AG04449 (cell line): ENCODE data around the gene MPL.
A peak's percentile ranks its signal among the peaks of the same experiment; 100 is the strongest.

Experiments
- CTCF ChIA-PET: fragments of 350-600 bp; formaldehyde crosslinking; extraction: SDS; loops from one replicate; lab custom pipeline; 2021; ENCODE audit warnings: antibody characterized with exemption; lab: Yijun Ruan, JAX
- POLR2A ChIA-PET: fragments of 400-600, 350-600 bp; formaldehyde crosslinking; extraction: SDS; loops from one replicate; lab custom pipeline; 2020; ENCODE audit warnings: antibody characterized with exemption, inconsistent platforms; lab: Yijun Ruan, JAX
- DNase-seq: peaks from one replicate; pipeline ENCODE4 v3.0.0-alpha.2; 2010; ENCODE audit warnings: low read depth, low spot score
- H3K4me3 ChIP-seq: 2 replicates; pipeline ENCODE4 v1.5.1; 2011; ENCODE audit warnings: low read depth, mild to moderate bottlenecking, control low read depth, low read length
- CTCF ChIP-seq: IDR thresholded peaks from one replicate; pipeline ENCODE4 v1.5.1; 2011; ENCODE audit warnings: mild to moderate bottlenecking, moderate library complexity, low read length, control low read depth, inconsistent platforms; ENCODE audit not compliant: insufficient read depth; ENCODE audit errors: missing control alignments

The MPL gene

GRCh38 chr1:43352351-43352705 lies 14.7 kb downstream of the MPL start:
- POLR2A ChIA-PET = no interaction called here
- TF ChIP-seq CTCF = no peak
- DNase-seq = no peak
- CTCF ChIA-PET = interaction anchor here (0.8 kb wide), 1 partner anchor 125 kb away, joined by 3 read pairs; no protein-coding TSS in a partner anchor
- no peak overlapping the region for H3K4me3 ChIP-seq

- no peak for TF ChIP-seq CTCF
- ChIA-PET CTCF (interaction anchor here (0.8 to 1.4 kb wide), 2 partner anchors 13 to 126 kb away, joined by 3 read pairs; no protein-coding TSS in a partner anchor), POLR2A (no interaction called here)
- no peak overlapping the region for H3K4me3 ChIP-seq
- no peak for DNase-seq
Observed at GRCh38 chr1:43352881-43353280, 15.3 kb downstream of the MPL start.

GRCh38 chr1:43354471-43354870 lies 16.9 kb downstream of the MPL start:
- no peak for TF ChIP-seq CTCF
- no peak for DNase-seq
- POLR2A ChIA-PET = no interaction called here
- CTCF ChIA-PET = interaction anchor here (0.6 to 2.3 kb wide), 4 partner anchors 9 to 133 kb away, joined by 3 to 7 read pairs (median 4); no protein-coding TSS in a partner anchor
- H3K4me3 ChIP-seq = no peak overlapping the region

- POLR2A ChIA-PET = no interaction called here
- TF ChIP-seq CTCF = no peak
- H3K4me3 ChIP-seq = no peak overlapping the region
- no peak for DNase-seq
- CTCF ChIA-PET = interaction anchor here (0.7 to 2.3 kb wide), 2 partner anchors 116 to 128 kb away, joined by 3 to 7 read pairs; no protein-coding TSS in a partner anchor
Observed at GRCh38 chr1:43354936-43355335, 17.3 kb downstream of the MPL start.

GRCh38 chr1:43357251-43357650 lies 19.6 kb downstream of the MPL start:
- no peak for TF ChIP-seq CTCF
- ChIA-PET POLR2A (no interaction called here), CTCF (interaction anchor here (1.4 to 2.8 kb wide), 4 partner anchors 9 to 131 kb away, joined by 6 to 24 read pairs (median 8); no protein-coding TSS in a partner anchor)
- DNase-seq = no peak
- H3K4me3 ChIP-seq = no peak overlapping the region

- ChIA-PET POLR2A (interaction anchor here (0.6 to 1.6 kb wide), 7 partner anchors 8 to 96 kb away, joined by 3 to 18 read pairs (median 3); partner anchors contain the start of genes ELOVL1 and HYI), CTCF (interaction anchor here (0.7 to 2.8 kb wide), 12 partner anchors 10 to 132 kb away, joined by 3 to 24 read pairs (median 6); partner anchors contain the start of genes ELOVL1, MED8 and SZT2)
- TF ChIP-seq CTCF = peak; percentile 29
- peak overlapping the region; percentile 74 for H3K4me3 ChIP-seq
- no peak for DNase-seq
Observed at GRCh38 chr1:43358121-43358745, 20.6 kb downstream of the MPL start.
